ENCODE data around the gene ARHGEF16.

Gene ARHGEF16

DNA sequence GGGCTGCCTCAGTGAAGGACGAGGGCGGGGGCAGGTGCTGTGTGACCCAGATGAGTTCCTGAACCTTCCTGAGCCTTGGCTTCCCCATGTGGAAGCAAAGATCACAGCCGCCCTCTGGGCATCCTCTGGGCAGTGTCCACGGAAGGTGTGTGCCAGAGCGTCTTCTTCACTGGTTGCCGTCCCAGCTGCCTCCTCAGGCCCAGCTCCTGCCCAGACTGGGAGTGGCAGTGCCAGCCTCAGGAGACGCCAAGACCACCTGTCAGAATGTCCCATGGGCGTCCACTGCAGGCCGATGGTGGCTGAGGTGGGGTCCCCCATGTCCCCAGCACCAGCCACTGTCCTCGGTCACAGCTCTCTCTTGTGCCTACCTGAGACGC lies 10.2 kb downstream of the ARHGEF16 start:
- H3K27ac ChIP-seq = peak overlapping the region; percentile 23
- ChIA-PET CTCF (interaction anchor here (0.6 to 1.5 kb wide), 2 partner anchors 11 to 19 kb away, joined by 4 to 12 read pairs; no protein-coding TSS in a partner anchor), POLR2A (ENCODE audit: low non-redundant PET) (no interaction called here)
- no peak for DNase-seq (ENCODE audit: low spot score)
- TF ChIP-seq, protein P1, sequence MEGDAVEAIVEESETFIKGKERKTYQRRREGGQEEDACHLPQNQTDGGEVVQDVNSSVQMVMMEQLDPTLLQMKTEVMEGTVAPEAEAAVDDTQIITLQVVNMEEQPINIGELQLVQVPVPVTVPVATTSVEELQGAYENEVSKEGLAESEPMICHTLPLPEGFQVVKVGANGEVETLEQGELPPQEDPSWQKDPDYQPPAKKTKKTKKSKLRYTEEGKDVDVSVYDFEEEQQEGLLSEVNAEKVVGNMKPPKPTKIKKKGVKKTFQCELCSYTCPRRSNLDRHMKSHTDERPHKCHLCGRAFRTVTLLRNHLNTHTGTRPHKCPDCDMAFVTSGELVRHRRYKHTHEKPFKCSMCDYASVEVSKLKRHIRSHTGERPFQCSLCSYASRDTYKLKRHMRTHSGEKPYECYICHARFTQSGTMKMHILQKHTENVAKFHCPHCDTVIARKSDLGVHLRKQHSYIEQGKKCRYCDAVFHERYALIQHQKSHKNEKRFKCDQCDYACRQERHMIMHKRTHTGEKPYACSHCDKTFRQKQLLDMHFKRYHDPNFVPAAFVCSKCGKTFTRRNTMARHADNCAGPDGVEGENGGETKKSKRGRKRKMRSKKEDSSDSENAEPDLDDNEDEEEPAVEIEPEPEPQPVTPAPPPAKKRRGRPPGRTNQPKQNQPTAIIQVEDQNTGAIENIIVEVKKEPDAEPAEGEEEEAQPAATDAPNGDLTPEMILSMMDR (conservative IDR thresholded peaks at IDR 0.05; ENCODE audit: low read depth) = no peak

DNA sequence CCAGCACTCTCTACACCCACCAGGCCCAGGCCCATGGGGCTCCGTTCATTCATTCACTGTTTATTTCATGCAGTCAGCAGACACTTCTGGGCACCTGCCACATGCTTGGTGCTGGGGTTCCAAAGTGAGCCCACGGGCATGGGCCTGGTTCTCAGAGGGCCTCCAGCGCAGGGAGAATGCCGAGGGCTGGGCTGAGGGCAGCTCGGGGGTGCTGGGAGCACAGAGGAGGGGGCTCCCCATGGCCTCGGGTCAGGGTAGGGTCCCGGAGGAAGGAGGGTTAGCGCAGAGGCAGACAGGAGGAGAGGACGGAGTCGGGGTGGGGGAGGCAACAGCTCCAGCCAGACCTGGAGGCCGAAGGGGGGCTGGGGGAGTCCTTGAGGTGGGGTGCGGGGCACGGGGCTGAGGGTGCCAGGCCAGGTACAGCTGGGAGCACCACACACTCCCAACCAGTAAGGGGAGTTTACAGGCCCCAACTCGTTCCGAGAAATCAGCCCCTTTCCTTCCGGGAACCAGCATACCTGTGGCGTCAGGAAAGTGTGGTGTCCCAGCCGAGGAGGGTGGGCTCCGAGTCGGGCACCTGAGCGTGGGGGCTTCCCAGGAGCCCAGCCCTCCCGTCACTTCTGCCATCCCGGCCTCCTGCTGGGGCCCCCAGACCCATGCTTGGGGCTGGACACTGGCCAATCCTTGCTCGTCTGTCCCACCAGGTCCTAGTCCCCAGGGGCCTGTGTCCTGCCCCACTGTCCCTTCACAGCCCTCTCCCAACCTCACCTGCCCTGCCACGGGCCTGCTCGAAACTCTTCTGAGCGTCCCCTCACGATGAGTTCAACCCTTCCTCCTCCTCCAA lies 10.8 kb downstream of the ARHGEF16 start:
- ChIA-PET POLR2A (ENCODE audit: low non-redundant PET) (no interaction called here), CTCF (no interaction called here)
- no peak for DNase-seq (ENCODE audit: low spot score)
- TF ChIP-seq, protein P1 (conservative IDR thresholded peaks at IDR 0.05; ENCODE audit: low read depth) = no peak
- H3K27ac ChIP-seq = peak overlapping the region; percentile 23

DNA sequence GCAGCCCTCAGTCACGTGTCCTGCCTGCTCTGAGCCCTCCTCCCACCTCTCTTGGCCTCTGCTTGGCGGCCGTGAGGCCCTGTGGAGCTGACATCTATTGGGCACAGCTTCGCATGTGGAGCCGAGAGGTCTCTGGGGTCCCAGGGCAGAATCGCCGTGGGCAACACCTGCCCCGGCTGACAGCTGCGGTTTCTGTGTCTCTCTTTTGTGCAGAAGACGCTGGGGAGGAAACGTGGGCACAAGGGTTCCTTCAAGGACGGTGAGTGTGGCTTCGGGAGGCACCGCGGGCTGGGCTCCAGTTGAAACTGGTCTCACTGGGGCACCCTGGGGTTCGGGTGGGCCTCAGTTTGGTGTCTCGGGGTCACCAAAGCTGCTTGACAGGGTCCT lies 11.5 kb downstream of the ARHGEF16 start:
- CTCF ChIA-PET = no interaction called here
- peak overlapping the region; percentile 23 for H3K27ac ChIP-seq
- TF ChIP-seq, protein P1 (conservative IDR thresholded peaks at IDR 0.05; ENCODE audit: low read depth) = no peak
- no peak for DNase-seq (ENCODE audit: low spot score)
- POLR2A ChIA-PET (ENCODE audit: low non-redundant PET) = no interaction called here

DNA sequence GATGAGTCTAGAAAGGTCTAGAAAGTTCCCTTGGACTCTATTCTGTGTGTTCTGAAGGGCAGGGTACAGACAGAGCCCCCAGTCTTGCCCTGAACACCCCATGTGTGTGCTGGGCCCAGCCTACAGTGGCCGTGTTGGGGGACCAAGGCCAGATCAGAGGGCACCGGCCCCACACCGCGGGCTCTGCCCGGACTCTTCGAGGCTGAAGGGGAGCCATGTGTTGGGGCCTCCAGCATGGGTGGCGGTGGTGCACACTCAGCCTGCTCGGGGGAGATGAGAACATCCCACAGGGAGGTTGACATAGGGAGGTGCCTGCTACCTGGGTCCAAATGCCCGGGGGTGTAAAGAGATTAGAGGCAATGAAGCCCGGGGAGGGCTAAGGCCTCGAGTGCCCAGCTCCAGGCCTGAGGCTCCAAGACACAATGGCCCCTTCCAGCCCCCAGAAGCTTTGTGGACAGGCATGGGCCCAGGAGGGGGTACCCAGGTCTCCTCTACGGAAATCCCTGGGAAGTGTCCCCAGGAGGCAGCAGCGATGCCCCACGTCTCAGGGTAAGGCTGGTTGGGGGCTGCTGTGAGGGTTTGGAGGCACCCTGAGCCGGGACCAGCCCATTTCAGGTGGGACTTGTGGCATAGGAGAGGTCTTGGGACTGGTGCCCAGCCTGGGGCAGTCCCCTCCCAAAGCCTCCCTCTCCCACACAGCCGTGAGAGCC lies 12.1 kb downstream of the ARHGEF16 start:
- H3K27ac ChIP-seq = peak overlapping the region; percentile 62; the same call in 1 of the 2 replicates
- POLR2A ChIA-PET (ENCODE audit: low non-redundant PET) = no interaction called here
- no peak for DNase-seq (ENCODE audit: low spot score)
- CTCF ChIA-PET = no interaction called here
- TF ChIP-seq, protein P1 (conservative IDR thresholded peaks at IDR 0.05; ENCODE audit: low read depth) = no peak

DNA sequence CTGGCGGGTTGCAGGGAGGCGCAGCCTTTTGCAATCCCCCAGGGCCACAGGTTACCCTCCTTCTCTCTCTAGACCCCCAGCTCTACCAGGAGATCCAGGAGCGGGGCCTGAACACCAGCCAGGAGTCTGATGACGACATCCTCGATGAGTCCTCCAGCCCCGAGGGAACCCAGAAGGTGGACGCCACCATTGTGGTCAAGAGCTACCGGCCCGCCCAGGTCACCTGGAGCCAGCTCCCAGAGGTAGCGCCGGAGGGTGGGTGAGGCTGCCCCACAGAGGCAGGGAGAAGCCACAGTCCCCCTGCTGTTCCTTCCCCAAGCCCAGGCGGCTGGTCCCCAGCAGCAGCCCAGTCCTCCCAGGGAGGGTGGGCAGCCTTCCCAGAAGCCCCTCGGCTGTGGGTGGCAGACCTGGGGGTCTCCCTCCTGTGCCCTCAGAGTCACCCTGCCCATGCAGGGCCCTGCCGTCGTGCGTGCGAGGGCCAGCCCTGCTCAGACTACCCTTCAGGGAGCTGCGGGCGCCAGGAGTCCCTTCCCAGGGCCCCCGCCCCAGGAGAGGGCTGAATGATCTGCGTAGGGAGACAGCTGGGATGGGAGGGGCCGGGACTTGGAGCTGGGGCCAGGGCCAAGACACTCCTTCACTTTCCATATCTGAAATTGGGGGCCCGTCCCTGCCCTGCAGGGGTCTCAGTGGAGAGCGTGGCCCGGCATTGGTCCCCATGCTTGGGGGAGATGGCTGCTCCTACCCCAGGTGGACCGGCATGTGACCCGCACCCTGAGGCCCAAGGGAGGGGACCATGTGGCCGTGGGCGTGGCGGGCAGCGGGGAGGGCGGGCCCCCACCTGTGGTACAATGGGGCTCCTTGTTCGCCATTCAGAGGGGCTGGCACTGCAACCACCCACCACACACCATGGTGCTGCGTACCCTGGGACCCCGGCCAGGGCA lies 12.9 kb downstream of the ARHGEF16 start:
- H3K27ac ChIP-seq = peak overlapping the region; percentile 62
- POLR2A ChIA-PET (ENCODE audit: low non-redundant PET) = no interaction called here
- TF ChIP-seq, protein P1 (conservative IDR thresholded peaks at IDR 0.05; ENCODE audit: low read depth) = no peak
- CTCF ChIA-PET = interaction anchor here (0.9 kb wide), 1 partner anchor 14 kb away, joined by 3 read pairs; no protein-coding TSS in a partner anchor
- DNase-seq (ENCODE audit: low spot score) = no peak
